ENCODE results near the gene VPS13D. TPM values are rescaled to one million over a fixed set of nuclear protein-coding genes. Genes with fewer than 3 reads are reported as not detected.

The VPS13D gene
- total and polyA plus RNA-seq, 10 of the 15 experiments (the other 5 are each of a cell fraction or from before 2014, with no cell fraction given) = 1.4 to 16.9 (median 8.5) TPM

DNA sequence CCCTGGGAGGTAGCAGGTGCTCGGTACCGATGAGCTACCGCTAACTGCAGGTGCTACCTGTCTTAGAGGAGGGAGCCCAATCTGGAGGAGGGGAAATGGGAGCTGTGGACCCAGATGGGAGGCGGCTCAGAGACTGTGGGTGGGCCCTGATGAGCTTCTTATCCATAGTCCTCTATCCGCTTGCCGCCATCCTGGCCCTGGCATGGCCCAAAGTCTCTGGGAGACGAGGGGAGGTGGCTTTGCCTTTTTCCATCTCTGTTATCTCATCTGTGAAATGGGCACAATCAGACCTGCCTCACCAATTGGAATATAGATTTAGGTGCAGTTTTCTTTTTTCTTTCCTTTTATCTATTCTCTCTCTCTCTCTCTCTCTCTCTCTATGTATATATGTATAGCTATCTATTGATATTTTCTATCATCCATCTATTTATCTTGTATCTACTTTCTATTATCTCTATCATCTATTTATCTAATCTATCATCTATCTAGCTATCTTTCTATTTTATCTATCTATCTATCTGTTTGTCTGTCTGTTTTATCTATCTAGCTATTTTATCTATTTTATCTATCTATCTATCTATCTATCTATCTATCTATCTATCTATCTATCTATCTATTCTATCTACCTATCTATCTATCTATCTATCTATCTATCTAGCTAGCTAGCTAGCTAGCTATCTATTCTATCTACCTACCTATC lies 46.6 kb upstream of the VPS13D start:
- Histone ChIP-seq H3K36me3 (ENCODE audit: control insufficient read depth in 2 of 2, insufficient read depth in 2 of 2, low read length in 1 of 2) (peaks cover 10 to 12% of the 10 kb centered on the region in 2 experiments), H3K4me3 (no peak overlapping the region), H4K20me1 (ENCODE audit: control insufficient read depth, insufficient read depth) (peaks cover 11% of the 10 kb centered on the region; the same call in 1 of the 2 replicates), H3K4me2 (ENCODE audit: control insufficient read depth, insufficient read depth) (no peak overlapping the region), H3K27ac (ENCODE audit: control insufficient read depth, insufficient read depth) (no peak overlapping the region), H3K4me1 (ENCODE audit: control insufficient read depth, insufficient read depth, low read length) (peaks cover 29% of the 10 kb centered on the region), H3K9ac (ENCODE audit: control insufficient read depth, insufficient read depth, low read length) (no peak overlapping the region), H2AFZ (ENCODE audit: control insufficient read depth, low read depth, low read length) (no peak overlapping the region), H3K27me3 (replicated peaks in 1 of 2; ENCODE audit: control insufficient read depth in 2 of 2, insufficient read depth in 2 of 2, low read length in 1 of 2) (no peaks in the 10 kb centered on the region), H3K79me2 (ENCODE audit: control insufficient read depth, insufficient read depth, low read length) (peaks cover 45% of the 10 kb centered on the region), H3K9me3 (replicated peaks; ENCODE audit: control insufficient read depth, insufficient read depth, low read length) (no peaks in the 10 kb centered on the region)
- intact Hi-C loops (cut with micrococcal nuclease; ENCODE audit: unreplicated experiment) (no loop called here), in situ Hi-C loops (cut with MboI) (no loop called here)
- FAIRE-seq (no peak), ATAC-seq (no peak), DNase-seq (ENCODE audit: low read depth, low spot score) (no peak)
- 73% methylated on average over 7 of the region's 7 CpGs for WGBS (ENCODE audit: insufficient coverage, insufficient replicate concordance, low lambda C conversion rate, missing lambda C conversion rate)
- TF ChIP-seq ZNF274 (IDR thresholded peaks at IDR 0.05; ENCODE audit: insufficient read depth, insufficient read length) = no peak
- no peak for TF ChIP-seq BRCA1 (IDR thresholded peaks at IDR 0.05; ENCODE audit: low read depth, low read length)
- TF ChIP-seq TCF7 (IDR thresholded peaks at IDR 0.05; ENCODE audit: borderline replicate concordance) = no peak
- no peak for TF ChIP-seq ZNF217 (IDR thresholded peaks at IDR 0.05)
- no peak for TF ChIP-seq ZZZ3 (IDR thresholded peaks at IDR 0.05; ENCODE audit: control insufficient read depth, insufficient read length, low read depth)
- no peak for TF ChIP-seq ZNF384 (IDR thresholded peaks at IDR 0.05; ENCODE audit: borderline replicate concordance, low read depth, low read length)
- no peak for TF ChIP-seq ZBED1 (IDR thresholded peaks at IDR 0.05; ENCODE audit: borderline replicate concordance)
- TF ChIP-seq, protein P1, sequence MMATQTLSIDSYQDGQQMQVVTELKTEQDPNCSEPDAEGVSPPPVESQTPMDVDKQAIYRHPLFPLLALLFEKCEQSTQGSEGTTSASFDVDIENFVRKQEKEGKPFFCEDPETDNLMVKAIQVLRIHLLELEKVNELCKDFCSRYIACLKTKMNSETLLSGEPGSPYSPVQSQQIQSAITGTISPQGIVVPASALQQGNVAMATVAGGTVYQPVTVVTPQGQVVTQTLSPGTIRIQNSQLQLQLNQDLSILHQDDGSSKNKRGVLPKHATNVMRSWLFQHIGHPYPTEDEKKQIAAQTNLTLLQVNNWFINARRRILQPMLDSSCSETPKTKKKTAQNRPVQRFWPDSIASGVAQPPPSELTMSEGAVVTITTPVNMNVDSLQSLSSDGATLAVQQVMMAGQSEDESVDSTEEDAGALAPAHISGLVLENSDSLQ (IDR thresholded peaks at IDR 0.05) = no peak
- no peak for TF ChIP-seq NFYA (IDR thresholded peaks at IDR 0.05; ENCODE audit: borderline replicate concordance, low read depth, low read length)
- no peak for TF ChIP-seq MEF2A (IDR thresholded peaks at IDR 0.05; ENCODE audit: insufficient read depth, low read depth, low read length)
- no peak for TF ChIP-seq CREB1 (IDR thresholded peaks at IDR 0.05; ENCODE audit: low read depth)
- no peak for TF ChIP-seq STAT3 (IDR thresholded peaks at IDR 0.05; ENCODE audit: low read depth, low read length)
- TF ChIP-seq, protein P2, sequence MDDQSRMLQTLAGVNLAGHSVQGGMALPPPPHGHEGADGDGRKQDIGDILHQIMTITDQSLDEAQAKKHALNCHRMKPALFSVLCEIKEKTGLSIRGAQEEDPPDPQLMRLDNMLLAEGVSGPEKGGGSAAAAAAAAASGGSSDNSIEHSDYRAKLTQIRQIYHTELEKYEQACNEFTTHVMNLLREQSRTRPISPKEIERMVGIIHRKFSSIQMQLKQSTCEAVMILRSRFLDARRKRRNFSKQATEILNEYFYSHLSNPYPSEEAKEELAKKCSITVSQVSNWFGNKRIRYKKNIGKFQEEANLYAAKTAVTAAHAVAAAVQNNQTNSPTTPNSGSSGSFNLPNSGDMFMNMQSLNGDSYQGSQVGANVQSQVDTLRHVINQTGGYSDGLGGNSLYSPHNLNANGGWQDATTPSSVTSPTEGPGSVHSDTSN (IDR thresholded peaks at IDR 0.05; ENCODE audit: insufficient replicate concordance, low read depth, low read length) = no peak
- TF ChIP-seq POLR2AphosphoS2 (IDR thresholded peaks at IDR 0.05; ENCODE audit: low read depth, low read length) = no peak
- TF ChIP-seq, protein P3, sequence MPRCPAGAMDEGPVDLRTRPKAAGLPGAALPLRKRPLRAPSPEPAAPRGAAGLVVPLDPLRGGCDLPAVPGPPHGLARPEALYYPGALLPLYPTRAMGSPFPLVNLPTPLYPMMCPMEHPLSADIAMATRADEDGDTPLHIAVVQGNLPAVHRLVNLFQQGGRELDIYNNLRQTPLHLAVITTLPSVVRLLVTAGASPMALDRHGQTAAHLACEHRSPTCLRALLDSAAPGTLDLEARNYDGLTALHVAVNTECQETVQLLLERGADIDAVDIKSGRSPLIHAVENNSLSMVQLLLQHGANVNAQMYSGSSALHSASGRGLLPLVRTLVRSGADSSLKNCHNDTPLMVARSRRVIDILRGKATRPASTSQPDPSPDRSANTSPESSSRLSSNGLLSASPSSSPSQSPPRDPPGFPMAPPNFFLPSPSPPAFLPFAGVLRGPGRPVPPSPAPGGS (IDR thresholded peaks at IDR 0.05; ENCODE audit: borderline replicate concordance, insufficient read depth, low read depth, low read length, poor library complexity, severe bottlenecking) = no peak
- ChIA-PET SMC1A (ENCODE audit: uncharacterized antibody, unreplicated experiment) (interaction anchor here (0.8 to 2.7 kb wide), 15 partner anchors 10 to 436 kb away, joined by 3 to 26 read pairs (median 6); no protein-coding TSS in a partner anchor), POLR2A (interaction anchor here (0.6 to 2.5 kb wide), 12 partner anchors 10 to 164 kb away, joined by 3 to 14 read pairs (median 3); no protein-coding TSS in a partner anchor), CTCF (interaction anchor here (0.7 to 3.7 kb wide), 11 partner anchors 10 to 104 kb away, joined by 3 to 28 read pairs (median 3); no protein-coding TSS in a partner anchor), RAD21 (ENCODE audit: unreplicated experiment) (interaction anchor here (1.1 to 3.6 kb wide), 9 partner anchors 12 to 59 kb away, joined by 3 to 21 read pairs (median 7); no protein-coding TSS in a partner anchor)
- BruUV-seq (replicated peaks) = no TSS peak
